GM21825 (cell line): ENCODE data around the gene PCDHA1.

Experiments
- ATAC-seq: cut with Tn5 transposase; IDR thresholded peaks from one replicate; pipeline ENCODE4 v1.9.1; 2021; ENCODE audit warnings: mild to moderate bottlenecking, moderate library complexity; ENCODE audit not compliant: unreplicated experiment

Gene PCDHA1

GRCh38 chr5:140916325-140916724 is 130.4 kb downstream of the PCDHA1 start:
- no peak for ATAC-seq

DNA sequence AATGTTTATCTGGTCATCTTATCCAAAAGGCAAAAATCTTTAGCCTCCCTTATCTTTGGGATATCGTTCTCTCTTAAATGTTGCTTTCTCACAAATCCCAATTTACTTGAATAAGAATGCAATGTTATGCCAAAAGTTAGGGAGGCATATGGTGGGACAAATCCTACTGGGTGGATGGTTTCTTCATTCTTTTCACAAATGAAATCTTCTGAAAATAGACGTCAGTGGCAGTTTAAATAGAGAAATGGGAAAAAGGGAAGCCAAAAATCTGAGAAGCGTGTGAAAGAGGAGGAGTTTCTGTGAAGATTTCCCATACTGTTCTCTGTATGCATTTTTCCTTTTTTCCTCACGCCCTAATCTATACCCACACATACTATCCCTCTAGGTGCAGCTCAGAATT is 137.7 kb downstream of the PCDHA1 start:
- ATAC-seq: no peak

DNA sequence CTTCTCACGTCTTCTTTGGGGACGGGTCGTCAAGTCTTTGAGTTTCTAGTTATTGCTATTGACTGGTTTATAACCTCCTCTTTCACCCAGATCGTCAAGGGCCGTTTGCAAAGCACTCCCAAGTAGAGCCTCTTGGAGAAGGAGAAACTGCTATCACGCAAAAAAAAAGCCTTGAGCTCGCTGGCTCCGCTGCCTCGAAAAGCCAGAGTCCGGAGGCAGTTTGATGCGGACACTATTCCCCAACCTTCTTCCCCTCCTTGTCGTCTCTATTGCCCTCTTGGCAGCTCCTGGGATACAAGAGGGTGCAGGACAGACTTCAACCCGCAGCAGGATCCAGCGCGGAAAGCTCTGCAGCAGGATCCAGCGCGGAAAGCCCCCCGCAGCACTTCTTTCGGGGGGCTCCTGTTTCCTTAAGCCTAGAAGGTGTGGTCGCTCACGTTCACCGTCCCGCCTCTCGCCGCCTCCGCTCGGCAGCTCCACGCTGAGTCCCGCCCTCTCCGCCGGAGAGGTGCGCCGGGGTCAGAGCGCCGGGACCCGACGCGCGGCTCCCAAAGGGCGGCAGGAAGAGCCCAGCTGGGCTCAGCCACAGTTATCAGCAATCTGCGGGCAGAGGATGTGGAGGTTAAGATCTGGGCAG is 140.0 kb downstream of the PCDHA1 start, which contains the start of gene PCDHAC1:
TSS of gene PCDHAC1 (plus strand) at position 494 of the 637 bp plus-strand sequence. CDS start 594 bp downstream, outside the sequence.
- no peak for ATAC-seq

- no peak for ATAC-seq
Observed at GRCh38 chr5:140926443-140927227, 140.7 kb downstream of the PCDHA1 start.

GRCh38 chr5:140927228-140927573 is 141.3 kb downstream of the PCDHA1 start:
- ATAC-seq: no peak

DNA sequence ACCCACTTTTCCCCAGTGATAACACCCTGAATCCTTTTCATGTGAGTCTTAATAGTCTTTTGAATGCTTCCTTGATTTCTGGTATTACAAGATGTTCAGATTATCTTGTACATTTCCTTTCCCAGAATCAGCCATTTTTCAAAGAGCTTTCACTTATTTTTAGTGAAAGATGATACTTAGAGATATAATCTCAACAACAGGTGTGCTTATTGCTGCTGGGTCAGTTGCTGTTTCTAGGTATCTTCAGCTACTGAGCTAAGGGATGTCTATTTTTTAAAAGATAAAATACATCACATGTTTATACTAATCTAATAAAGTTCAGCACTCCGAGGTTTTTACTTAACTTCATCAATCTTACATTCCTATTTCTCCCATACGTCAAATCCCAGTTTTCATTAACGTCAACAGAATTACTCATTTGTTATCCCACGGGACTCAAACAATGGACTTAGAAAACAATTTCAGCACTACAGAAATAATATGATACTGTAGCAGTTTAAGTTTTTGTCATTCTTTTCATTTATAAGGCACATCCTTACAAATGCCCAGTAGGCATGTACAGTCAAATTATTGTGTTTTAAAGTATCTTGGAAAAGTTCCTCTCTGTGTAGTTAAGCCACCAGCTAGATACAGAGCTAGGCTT is 149.1 kb downstream of the PCDHA1 start:
- ATAC-seq: no peak

DNA sequence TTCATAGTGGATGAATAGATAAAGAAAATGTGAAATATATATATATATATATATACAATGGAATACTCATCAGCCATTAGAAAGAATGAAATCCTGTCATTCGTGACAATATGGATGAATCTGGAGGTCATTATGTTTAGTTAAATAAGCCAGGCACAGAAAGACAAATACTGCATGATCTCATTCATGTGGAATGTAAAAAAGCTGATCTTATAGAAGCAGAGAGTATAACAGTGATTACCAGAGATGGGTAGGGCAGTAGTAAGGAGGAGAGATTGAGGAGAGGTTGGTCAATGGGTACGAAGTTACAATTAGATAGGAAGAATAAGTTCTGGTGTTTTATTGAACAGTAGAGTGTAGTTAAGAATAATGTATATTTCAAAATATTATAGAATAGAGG is 160.6 kb downstream of the PCDHA1 start:
- no peak for ATAC-seq

GRCh38 chr5:140951636-140952035 is 165.7 kb downstream of the PCDHA1 start:
- no peak for ATAC-seq

DNA sequence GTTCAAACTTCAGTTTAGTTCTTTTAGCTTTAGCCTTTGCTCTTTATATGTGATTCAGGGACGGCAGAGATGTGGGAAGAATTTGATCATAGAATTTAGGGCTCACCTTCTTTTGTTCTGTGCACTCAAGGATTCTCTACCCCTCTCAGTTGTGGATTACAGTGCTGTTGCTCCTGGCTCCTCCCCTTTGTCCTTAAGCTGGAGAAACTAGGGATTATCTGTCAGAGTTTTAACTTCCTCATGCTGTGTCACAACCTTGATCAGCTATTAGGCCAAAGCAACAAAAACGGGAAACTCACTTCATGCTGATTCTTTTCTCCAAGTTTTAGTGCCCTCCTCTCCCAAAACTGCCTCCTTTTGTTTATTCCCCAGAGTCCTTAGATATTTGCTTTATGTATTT is 167.3 kb downstream of the PCDHA1 start:
- no peak for ATAC-seq

- no peak for ATAC-seq
Observed at GRCh38 chr5:140962190-140962589, 176.2 kb downstream of the PCDHA1 start.

DNA sequence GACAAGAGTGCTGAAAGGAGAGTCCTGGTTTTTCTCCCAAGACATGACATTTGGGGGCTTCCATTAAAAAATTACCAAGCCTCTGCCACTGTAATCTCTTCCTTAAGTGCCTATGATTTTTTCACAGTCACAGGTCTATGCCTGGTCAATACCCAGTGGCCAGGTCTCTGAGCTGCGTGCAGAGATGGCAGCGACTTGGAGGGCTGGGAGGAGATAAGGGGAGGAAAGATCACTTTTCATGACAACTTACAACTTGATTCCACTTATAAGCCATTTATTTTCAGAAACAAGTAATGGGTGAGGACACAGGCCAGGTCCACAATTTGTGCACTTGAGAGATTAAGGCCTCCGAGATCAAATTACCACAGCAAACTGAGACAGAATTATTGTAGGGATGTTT is 178.4 kb downstream of the PCDHA1 start:
- no peak for ATAC-seq

DNA sequence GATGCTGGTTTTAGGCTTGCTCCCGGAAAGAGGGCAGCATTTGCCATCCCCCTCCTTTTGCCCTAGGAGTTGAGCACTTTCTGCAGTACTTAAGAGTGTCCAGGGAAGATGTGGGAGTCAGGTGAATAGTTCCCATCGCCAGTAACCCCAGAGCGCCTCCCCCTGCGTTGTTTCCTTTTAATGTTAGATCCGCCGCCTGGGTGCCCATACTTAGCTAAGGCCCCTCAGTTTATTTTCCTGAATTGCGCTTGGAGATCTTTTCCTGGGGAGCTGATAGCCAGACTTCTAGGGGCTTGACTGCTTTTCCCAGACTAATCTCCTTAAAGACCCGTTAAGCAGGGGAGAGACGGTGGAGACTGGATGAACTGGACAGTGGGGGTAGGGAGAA is 180.0 kb downstream of the PCDHA1 start:
- ATAC-seq: no peak

- no peak for ATAC-seq
Observed at GRCh38 chr5:140966293-140967225, 180.6 kb downstream of the PCDHA1 start, which contains the start of gene PCDHAC2. Gene PCDHAC2 (plus strand): TSS chr5:140966476. CDS start chr5:140966767, 291 bp downstream.

GRCh38 chr5:140967226-140967893 is 181.4 kb downstream of the PCDHA1 start:
- ATAC-seq: no peak

DNA sequence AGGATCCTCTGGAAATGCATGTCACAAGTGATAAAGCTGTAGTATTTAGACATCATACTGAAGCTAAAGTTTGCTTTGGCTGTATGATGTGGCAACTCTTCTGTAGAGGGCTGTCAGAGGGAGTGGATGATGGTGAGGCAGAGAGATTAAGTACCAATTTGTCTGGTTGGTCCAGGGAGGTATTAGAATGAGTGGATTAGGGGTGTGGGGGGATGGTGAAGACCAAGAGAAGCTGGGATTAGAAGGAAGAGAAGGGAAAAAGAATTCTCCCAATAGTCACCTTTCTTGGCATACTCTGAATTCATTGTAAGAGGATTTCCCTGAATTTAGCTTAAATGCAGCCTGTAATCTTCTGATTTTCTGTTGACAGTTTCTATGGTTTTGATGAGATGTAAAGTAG is 183.9 kb downstream of the PCDHA1 start:
- no peak for ATAC-seq

DNA sequence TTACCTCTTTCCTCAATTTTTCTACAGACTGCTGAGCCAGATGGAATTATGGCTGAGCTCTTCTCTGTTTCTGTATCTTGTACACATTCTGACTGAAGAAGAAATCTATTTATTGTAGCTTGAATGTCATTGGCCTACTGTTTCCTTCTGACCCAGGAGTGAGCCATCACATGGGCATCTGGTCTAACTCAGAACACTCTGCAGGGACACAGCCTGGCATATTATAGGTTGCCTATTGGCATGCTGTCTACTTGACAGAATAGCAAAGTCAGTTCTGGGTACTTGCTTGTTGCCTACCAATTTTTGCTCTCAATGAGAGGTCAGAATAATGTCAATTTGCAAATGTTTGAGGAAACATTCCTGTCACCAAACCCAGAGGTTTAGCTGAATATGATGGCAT is 187.6 kb downstream of the PCDHA1 start:
- ATAC-seq: no peak

- no peak for ATAC-seq
Observed at GRCh38 chr5:140977003-140977402, 191.1 kb downstream of the PCDHA1 start.

DNA sequence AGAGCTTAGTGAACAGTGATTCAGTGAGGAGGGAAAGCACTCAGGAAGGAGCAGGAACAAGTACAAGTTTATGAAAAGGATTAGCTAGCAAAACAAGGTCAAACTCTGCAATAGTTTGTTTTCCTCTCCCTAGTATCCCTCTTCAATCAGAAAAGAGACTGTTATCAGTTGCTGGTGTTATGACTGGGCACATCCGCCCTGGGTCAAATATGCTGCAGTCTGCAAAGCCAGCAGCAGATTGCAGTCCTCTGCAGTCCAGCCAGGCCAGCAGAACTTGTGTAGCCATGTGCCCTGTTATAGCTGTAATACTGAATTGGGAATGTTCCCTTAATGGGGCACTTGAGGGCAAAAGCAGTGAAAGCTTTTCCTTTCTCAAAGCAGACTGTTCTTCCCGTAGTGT is 192.3 kb downstream of the PCDHA1 start:
- no peak for ATAC-seq

GRCh38 chr5:140978983-140979382 is 193.0 kb downstream of the PCDHA1 start:
- ATAC-seq: no peak

GRCh38 chr5:140982083-140982716 is 196.3 kb downstream of the PCDHA1 start:
- ATAC-seq: no peak
